Measurements from ENCODE around the gene SAPCD1. TPM values are rescaled to one million over a fixed set of nuclear protein-coding genes. Genes with fewer than 3 reads are reported as not detected.

Gene SAPCD1
- total RNA-seq, 1 experiment from 2014 or later: 13.7 TPM

DNA sequence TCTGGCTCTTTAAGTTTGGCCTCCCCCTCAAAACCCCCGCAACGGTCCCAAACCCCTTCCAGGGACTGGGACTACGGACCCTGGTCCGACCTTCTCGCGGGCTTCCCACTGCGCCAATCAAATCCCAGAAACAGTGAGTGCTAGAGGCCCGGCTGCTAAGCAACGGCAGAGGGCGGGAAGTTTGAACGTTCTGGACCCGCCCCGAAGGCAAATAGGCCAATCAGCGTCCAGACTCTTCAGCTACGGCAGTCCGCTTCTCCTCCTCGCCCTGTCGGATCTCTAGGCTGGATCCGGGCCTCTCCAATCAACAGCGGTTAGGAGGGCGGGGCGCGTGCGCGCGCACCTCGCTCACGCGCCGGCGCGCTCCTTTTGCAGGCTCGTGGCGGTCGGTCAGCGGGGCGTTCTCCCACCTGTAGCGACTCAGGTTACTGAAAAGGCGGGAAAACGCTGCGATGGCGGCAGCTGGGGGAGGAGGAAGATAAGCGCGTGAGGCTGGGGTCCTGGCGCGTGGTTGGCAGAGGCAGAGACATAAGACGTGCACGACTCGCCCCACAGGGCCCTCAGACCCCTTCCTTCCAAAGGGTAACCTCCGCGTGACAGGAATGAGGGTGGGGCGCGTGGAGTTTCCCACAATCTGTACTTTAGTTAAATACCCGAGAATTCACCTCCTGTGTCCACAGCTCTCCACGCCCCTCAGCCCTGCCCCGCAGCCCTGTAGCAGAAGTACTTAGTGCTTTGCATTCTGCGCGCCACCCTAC lies 22.6 kb upstream of the SAPCD1 start, which contains the start of gene MSH5 (continued):
- TF ChIP-seq ESRRA (CRISPR knock-in tag; IDR thresholded peaks at IDR 0.05; ENCODE audit: borderline replicate concordance): peak; percentile 92
- no peak for TF ChIP-seq ELF4 (CRISPR knock-in tag; IDR thresholded peaks at IDR 0.05; ENCODE audit: low read depth)
- 0 out of 2 replicates have a peak, but pooled peaks have one; percentile 35 for TF ChIP-seq ZNF263 (CRISPR knock-in tag; IDR thresholded peaks at IDR 0.05; ENCODE audit: low read depth)
- peak; percentile 87 for TF ChIP-seq SMAD4 (CRISPR knock-in tag; IDR thresholded peaks at IDR 0.05)
- TF ChIP-seq, protein P1, sequence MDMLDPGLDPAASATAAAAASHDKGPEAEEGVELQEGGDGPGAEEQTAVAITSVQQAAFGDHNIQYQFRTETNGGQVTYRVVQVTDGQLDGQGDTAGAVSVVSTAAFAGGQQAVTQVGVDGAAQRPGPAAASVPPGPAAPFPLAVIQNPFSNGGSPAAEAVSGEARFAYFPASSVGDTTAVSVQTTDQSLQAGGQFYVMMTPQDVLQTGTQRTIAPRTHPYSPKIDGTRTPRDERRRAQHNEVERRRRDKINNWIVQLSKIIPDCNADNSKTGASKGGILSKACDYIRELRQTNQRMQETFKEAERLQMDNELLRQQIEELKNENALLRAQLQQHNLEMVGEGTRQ (CRISPR knock-in tag; IDR thresholded peaks at IDR 0.05): no peak
- peak; percentile 98 for TF ChIP-seq ZNF232 (CRISPR knock-in tag; IDR thresholded peaks at IDR 0.05)
- TF ChIP-seq MAX (CRISPR knock-in tag; IDR thresholded peaks at IDR 0.05): peak; percentile 99
- no peak for TF ChIP-seq EMX1 (CRISPR knock-in tag; IDR thresholded peaks at IDR 0.05)
- no peak for TF ChIP-seq ZNF416 (CRISPR knock-in tag; IDR thresholded peaks at IDR 0.05)
- TF ChIP-seq ZNF219 (CRISPR knock-in tag; IDR thresholded peaks at IDR 0.05; ENCODE audit: borderline replicate concordance): peak; percentile 80; the same call in 1 of the 2 replicates
- TF ChIP-seq E2F1 (CRISPR knock-in tag; IDR thresholded peaks at IDR 0.05): peak; percentile 81; the same call in 1 of the 2 replicates
- TF ChIP-seq, protein P2, sequence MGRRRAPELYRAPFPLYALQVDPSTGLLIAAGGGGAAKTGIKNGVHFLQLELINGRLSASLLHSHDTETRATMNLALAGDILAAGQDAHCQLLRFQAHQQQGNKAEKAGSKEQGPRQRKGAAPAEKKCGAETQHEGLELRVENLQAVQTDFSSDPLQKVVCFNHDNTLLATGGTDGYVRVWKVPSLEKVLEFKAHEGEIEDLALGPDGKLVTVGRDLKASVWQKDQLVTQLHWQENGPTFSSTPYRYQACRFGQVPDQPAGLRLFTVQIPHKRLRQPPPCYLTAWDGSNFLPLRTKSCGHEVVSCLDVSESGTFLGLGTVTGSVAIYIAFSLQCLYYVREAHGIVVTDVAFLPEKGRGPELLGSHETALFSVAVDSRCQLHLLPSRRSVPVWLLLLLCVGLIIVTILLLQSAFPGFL (CRISPR knock-in tag; IDR thresholded peaks at IDR 0.05; ENCODE audit: borderline replicate concordance): no peak; the same call in 1 of the 2 replicates
- TF ChIP-seq FOXJ3 (CRISPR knock-in tag; IDR thresholded peaks at IDR 0.05; ENCODE audit: borderline replicate concordance): peak; percentile 87
- TF ChIP-seq JUN (CRISPR knock-in tag; IDR thresholded peaks at IDR 0.05): peak; percentile 97
- TF ChIP-seq TEAD4 (CRISPR knock-in tag; IDR thresholded peaks at IDR 0.05): peak; percentile 89
- no peak for TF ChIP-seq ZNF512 (CRISPR knock-in tag; IDR thresholded peaks at IDR 0.05; ENCODE audit: borderline replicate concordance)
- TF ChIP-seq, protein P3, sequence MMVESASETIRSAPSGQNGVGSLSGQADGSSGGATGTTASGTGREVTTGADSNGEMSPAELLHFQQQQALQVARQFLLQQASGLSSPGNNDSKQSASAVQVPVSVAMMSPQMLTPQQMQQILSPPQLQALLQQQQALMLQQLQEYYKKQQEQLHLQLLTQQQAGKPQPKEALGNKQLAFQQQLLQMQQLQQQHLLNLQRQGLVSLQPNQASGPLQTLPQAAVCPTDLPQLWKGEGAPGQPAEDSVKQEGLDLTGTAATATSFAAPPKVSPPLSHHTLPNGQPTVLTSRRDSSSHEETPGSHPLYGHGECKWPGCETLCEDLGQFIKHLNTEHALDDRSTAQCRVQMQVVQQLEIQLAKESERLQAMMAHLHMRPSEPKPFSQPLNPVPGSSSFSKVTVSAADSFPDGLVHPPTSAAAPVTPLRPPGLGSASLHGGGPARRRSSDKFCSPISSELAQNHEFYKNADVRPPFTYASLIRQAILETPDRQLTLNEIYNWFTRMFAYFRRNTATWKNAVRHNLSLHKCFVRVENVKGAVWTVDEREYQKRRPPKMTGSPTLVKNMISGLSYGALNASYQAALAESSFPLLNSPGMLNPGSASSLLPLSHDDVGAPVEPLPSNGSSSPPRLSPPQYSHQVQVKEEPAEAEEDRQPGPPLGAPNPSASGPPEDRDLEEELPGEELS (CRISPR knock-in tag; IDR thresholded peaks at IDR 0.05): peak; percentile 97
- TF ChIP-seq TEAD1 (CRISPR knock-in tag; IDR thresholded peaks at IDR 0.05): peak; percentile 98
- no peak for TF ChIP-seq ZNF423 (CRISPR knock-in tag; IDR thresholded peaks at IDR 0.05)
- no peak for TF ChIP-seq GTF2I (CRISPR knock-in tag; conservative IDR thresholded peaks at IDR 0.05)
- TF ChIP-seq STAT6 (CRISPR knock-in tag; conservative IDR thresholded peaks at IDR 0.05; ENCODE audit: low read depth): no peak
- no peak for TF ChIP-seq ZBTB21 (CRISPR knock-in tag; IDR thresholded peaks at IDR 0.05; ENCODE audit: borderline replicate concordance)
- TF ChIP-seq FOXK1 (CRISPR knock-in tag; IDR thresholded peaks at IDR 0.05): peak; percentile 95
- peak; percentile 79 for TF ChIP-seq GABPB1 (CRISPR knock-in tag; IDR thresholded peaks at IDR 0.05)
- TF ChIP-seq ZNF671 (CRISPR knock-in tag; IDR thresholded peaks at IDR 0.05): no peak
- no peak for TF ChIP-seq SOX15 (CRISPR knock-in tag; IDR thresholded peaks at IDR 0.05)
- no peak for TF ChIP-seq KAT7 (CRISPR knock-in tag; IDR thresholded peaks at IDR 0.05; ENCODE audit: borderline replicate concordance)
- no peak for TF ChIP-seq GRHL2 (CRISPR knock-in tag; IDR thresholded peaks at IDR 0.05; ENCODE audit: insufficient replicate concordance, severe bottlenecking)
- peak; percentile 84 for TF ChIP-seq NR1H2 (CRISPR knock-in tag; IDR thresholded peaks at IDR 0.05)
- TF ChIP-seq PRRX2 (CRISPR knock-in tag; IDR thresholded peaks at IDR 0.05): no peak
- peak; percentile 99 for TF ChIP-seq NFE2L1 (CRISPR knock-in tag; IDR thresholded peaks at IDR 0.05)
